Natural killer cell (primary cell): Measurements from ENCODE around the gene PIK3CA. TPM values are rescaled to one million over a fixed set of nuclear protein-coding genes. Genes with fewer than 3 reads are reported as not detected.
A peak's percentile ranks its signal among the peaks of the same experiment; 100 is the strongest.

Experiments
- ATAC-seq, 3 donors: fragments of 150-1000 bp in 2 of 3; fragments of 200-7000 bp in 1 of 3; cut with Tn5 transposase; 1 replicate in 1 of 3; 2 replicates in 2 of 3; pipeline ENCODE4 v1.10.0; 2021; ENCODE audit warnings: mild to moderate bottlenecking in 2 of 3, moderate library complexity in 2 of 3
- DNase-seq, 2 donors: peaks; one replicate each; pipeline versions ENCODE4 v3.0.0 to v3.0.0-alpha.2; 2013 to 2021; ENCODE audit warnings: mixed read lengths in 1 of 2
- H3K27ac ChIP-seq: one replicate; pipeline ENCODE4 v1.5.1; 2013; ENCODE audit warnings: mild to moderate bottlenecking, low read length
- H3K27me3 ChIP-seq: one replicate; pipeline ENCODE4 v1.6.1; 2013; ENCODE audit warnings: low read length; ENCODE audit not compliant: control insufficient read depth, insufficient read depth
- H3K36me3 ChIP-seq: one replicate; pipeline ENCODE4 v1.6.1; 2013; ENCODE audit warnings: low read length; ENCODE audit not compliant: control insufficient read depth, insufficient read depth
- H3K4me1 ChIP-seq: one replicate; pipeline ENCODE4 v1.6.1; 2013; ENCODE audit warnings: low read length; ENCODE audit not compliant: control insufficient read depth, insufficient read depth
- H3K4me3 ChIP-seq: one replicate; pipeline ENCODE4 v1.5.1; 2013; ENCODE audit warnings: low read length
- H3K9me3 ChIP-seq: one replicate; pipeline ENCODE4 v1.6.1; 2013; ENCODE audit warnings: low read length; ENCODE audit not compliant: control insufficient read depth, insufficient read depth
- H3K27ac Mint-ChIP-seq, 2 donors: one replicate each; pipeline ENCODE4 v1.8.0; 2022; ENCODE audit warnings: mild to moderate bottlenecking in 2 of 2, mixed read lengths in 2 of 2, moderate library complexity in 1 of 2
- H3K27me3 Mint-ChIP-seq, 2 donors: one replicate each; pipeline ENCODE4 v1.8.0; 2022; ENCODE audit warnings: low read depth in 2 of 2, mixed read lengths in 2 of 2
- H3K36me3 Mint-ChIP-seq: one replicate; pipeline ENCODE4 v1.8.0; 2022; ENCODE audit warnings: mixed read lengths
- H3K4me1 Mint-ChIP-seq, 2 donors: one replicate each; pipeline ENCODE4 v1.8.0; 2022; ENCODE audit warnings: mixed read lengths in 2 of 2
- H3K4me3 Mint-ChIP-seq: one replicate; pipeline ENCODE4 v1.8.0; 2022; ENCODE audit warnings: mild to moderate bottlenecking, moderate library complexity, mixed read lengths
- H3K9me3 Mint-ChIP-seq, 2 donors: one replicate each; pipeline ENCODE4 v1.8.0; 2022; ENCODE audit warnings: mixed read lengths in 2 of 2
- WGBS: methylation state at CpG from one replicate; pipeline ENCODE4 v1.1.7; 2013; ENCODE audit warnings: missing lambda C conversion rate; ENCODE audit not compliant: insufficient coverage; 5-methylcytosine and 5-hydroxymethylcytosine counted together
- intact Hi-C: fragments of 100-400 bp; cut with micrococcal nuclease; formaldehyde crosslinking; loops from one replicate; pipeline ENCODE4 v1.14.2; 2022
- total RNA-seq, 4 donors: library from RNA; stranded (reverse); fragments of 120-200 nt in 1 of 4; gene quantifications; one replicate each; pipeline versions ENCODE4 v1.2.3 to v1.2.4, GENCODE V29; 2013 to 2022
- TF ChIP-seq, protein P1 (sequence below): fragments of 200-600 bp; IDR thresholded peaks from one replicate; pipeline ENCODE4 v1.8.0; 2022; ENCODE audit warnings: antibody characterized with exemption

Gene PIK3CA
- total RNA-seq, 3 donors from 2014 or later (not counting 1 experiment from before 2014, with no cell fraction given) = 37.1 to 40.9 (median 40.2) TPM

DNA sequence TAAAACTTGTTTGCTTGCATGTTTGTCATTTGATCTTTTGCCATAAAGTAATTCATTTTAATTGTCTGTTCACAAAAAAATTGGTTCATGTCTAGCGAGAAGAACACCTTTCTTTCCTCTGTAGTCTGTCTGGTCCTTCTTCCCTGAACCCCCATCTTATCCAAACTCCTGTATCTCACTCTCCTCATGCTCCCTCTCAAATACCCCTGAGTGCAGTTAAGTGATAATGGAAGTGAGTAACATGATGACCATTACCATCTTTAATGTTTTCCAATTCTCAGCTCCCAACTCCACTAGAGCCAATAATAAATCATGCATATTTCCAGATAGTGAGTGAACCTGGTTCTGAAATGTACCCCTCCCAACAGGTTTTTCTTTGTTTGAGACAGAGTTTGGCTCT lies 116.9 kb downstream of the PIK3CA start:
- Histone ChIP-seq H3K36me3 (no peaks in the 10 kb centered on the region), H3K27me3 (no peaks in the 10 kb centered on the region), H3K4me3 (no peak overlapping the region), H3K4me1 (peaks cover 9% of the 10 kb centered on the region), H3K27ac (no peak overlapping the region), H3K9me3 (no peaks in the 10 kb centered on the region)
- DNase-seq (no peak), ATAC-seq (no peak)
- TF ChIP-seq, protein P1, sequence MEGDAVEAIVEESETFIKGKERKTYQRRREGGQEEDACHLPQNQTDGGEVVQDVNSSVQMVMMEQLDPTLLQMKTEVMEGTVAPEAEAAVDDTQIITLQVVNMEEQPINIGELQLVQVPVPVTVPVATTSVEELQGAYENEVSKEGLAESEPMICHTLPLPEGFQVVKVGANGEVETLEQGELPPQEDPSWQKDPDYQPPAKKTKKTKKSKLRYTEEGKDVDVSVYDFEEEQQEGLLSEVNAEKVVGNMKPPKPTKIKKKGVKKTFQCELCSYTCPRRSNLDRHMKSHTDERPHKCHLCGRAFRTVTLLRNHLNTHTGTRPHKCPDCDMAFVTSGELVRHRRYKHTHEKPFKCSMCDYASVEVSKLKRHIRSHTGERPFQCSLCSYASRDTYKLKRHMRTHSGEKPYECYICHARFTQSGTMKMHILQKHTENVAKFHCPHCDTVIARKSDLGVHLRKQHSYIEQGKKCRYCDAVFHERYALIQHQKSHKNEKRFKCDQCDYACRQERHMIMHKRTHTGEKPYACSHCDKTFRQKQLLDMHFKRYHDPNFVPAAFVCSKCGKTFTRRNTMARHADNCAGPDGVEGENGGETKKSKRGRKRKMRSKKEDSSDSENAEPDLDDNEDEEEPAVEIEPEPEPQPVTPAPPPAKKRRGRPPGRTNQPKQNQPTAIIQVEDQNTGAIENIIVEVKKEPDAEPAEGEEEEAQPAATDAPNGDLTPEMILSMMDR = no peak
- Mint-ChIP-seq H3K4me3 (no peak overlapping the region), H3K36me3 (no peaks in the 10 kb centered on the region), H3K4me1 (peaks cover 7 to 9% of the 10 kb centered on the region in 2 donors), H3K9me3 (peaks cover 2 to 3% of the 10 kb centered on the region in 2 donors), H3K27me3 (peaks cover 5 to 19% of the 10 kb centered on the region in 2 donors), H3K27ac (no peak overlapping the region)
- 100% methylated on average over 1 of the region's 1 CpG for whole genome bisulfite sequencing
- intact Hi-C loops = no loop called here

DNA sequence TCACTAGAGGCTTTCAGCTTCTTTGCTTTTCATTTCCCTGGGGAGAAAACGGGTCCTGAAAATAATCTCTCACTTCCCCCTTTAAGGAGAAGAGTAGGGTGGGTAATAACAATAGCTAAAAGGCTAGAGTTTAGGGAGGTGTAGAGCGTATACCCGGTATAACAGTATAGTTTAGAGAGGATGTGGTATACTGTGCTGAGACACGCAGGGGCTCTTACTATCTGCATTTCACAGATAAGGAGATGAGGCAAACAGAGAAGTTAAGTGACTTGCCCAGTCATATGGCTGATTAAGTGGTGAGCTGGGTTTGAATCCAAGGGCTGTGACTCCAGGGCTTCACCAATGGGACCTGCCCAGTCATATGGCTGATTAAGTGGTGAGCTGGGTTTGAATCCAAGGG lies 117.7 kb downstream of the PIK3CA start:
- Histone ChIP-seq H3K9me3 (no peaks in the 10 kb centered on the region), H3K27ac (no peak overlapping the region), H3K36me3 (no peaks in the 10 kb centered on the region), H3K4me1 (peaks cover 7% of the 10 kb centered on the region), H3K4me3 (no peak overlapping the region), H3K27me3 (no peaks in the 10 kb centered on the region)
- Mint-ChIP-seq H3K27ac (no peak overlapping the region), H3K27me3 (peaks cover 5 to 19% of the 10 kb centered on the region in 2 donors), H3K4me1 (peaks cover 1 to 2% of the 10 kb centered on the region in 2 donors), H3K9me3 (no peaks in the 10 kb centered on the region), H3K4me3 (no peak overlapping the region), H3K36me3 (no peaks in the 10 kb centered on the region)
- TF ChIP-seq, protein P1 = no peak
- ATAC-seq = peak in 1 of 3 donors; percentile 47
- intact Hi-C loops = no loop called here
- 14% methylated on average over 3 of the region's 4 CpGs for WGBS
- no peak for DNase-seq

DNA sequence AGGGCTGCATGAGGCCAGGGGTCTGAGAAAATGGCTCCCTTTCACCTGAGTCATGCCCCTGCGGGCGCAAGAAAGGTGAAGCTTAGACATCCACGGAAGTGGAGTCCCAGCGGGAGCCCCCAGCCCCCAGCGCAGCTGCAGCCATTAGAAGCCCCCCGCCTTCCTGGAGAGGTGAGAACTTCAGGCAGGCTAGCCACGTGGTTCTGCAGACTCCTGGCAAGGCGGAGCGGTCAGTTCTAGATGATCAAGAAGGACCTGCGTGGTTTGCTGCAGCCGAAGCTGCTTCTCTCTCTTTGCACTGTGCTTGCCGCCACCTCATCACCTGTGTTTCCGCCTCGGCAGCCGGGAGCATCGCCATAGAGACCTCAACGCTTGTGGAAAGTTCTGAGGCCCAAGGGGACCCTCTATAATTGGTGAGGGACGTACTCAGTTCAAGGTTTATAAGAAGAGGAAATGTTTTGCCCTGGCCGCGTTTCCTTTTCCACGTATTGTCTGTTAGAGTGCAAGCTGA lies 118.6 kb downstream of the PIK3CA start:
- H3K4me3 Mint-ChIP-seq = no peak overlapping the region
- peaks cover 5 to 19% of the 10 kb centered on the region in 2 donors for H3K27me3 Mint-ChIP-seq
- intact Hi-C loops = no loop called here

More for the DNA sequence above, 118.6 kb downstream of the PIK3CA start:
- TF ChIP-seq, protein P1 = no peak
- no peak overlapping the region for H3K4me3 ChIP-seq
- ATAC-seq (no peak), DNase-seq (no peak)
- no peaks in the 10 kb centered on the region for H3K36me3 ChIP-seq
- H3K27ac Mint-ChIP-seq = no peak overlapping the region
- H3K27me3 ChIP-seq = no peaks in the 10 kb centered on the region
- H3K9me3 ChIP-seq = no peaks in the 10 kb centered on the region
- WGBS = 75% methylated on average over 21 of the region's 21 CpGs
- H3K36me3 Mint-ChIP-seq = no peaks in the 10 kb centered on the region
- peaks cover 2% of the 10 kb centered on the region for H3K4me1 ChIP-seq
- no peak overlapping the region for H3K27ac ChIP-seq
- no peaks in the 10 kb centered on the region for H3K9me3 Mint-ChIP-seq
- H3K4me1 Mint-ChIP-seq = no peaks in the 10 kb centered on the region
